GM12891 (cell line): Measurements from ENCODE around the gene KLHL40.

ENCODE experiments used
- PAX5 ChIP-seq: IDR thresholded peaks from 2 replicates; pipeline ENCODE4 v1.6.1; 2011; ENCODE audit warnings: low read length, moderate library complexity, mild to moderate bottlenecking; ENCODE audit not compliant: insufficient read depth, severe bottlenecking
- POLR2A ChIP-seq: IDR thresholded peaks from 2 replicates; pipeline ENCODE4 v1.6.1; 2011; ENCODE audit warnings: low read depth, low read length, control low read depth
- POLR2AphosphoS5 ChIP-seq: IDR thresholded peaks from 2 replicates; pipeline ENCODE4 v1.6.1; 2011; ENCODE audit warnings: low read depth, low read length, control low read depth
- POU2F2 ChIP-seq: IDR thresholded peaks from 2 replicates; pipeline ENCODE4 v1.6.1; 2011; ENCODE audit warnings: low read depth, mild to moderate bottlenecking, control low read depth, low read length, moderate library complexity
- SPI1 ChIP-seq: IDR thresholded peaks from 2 replicates; pipeline ENCODE4 v1.6.1; 2011; ENCODE audit warnings: low read depth, low read length, control low read depth
- TAF1 ChIP-seq: IDR thresholded peaks from 2 replicates; pipeline ENCODE4 v1.6.1; 2011; ENCODE audit warnings: low read depth, low read length, control low read depth

- no peak for TF ChIP-seq POLR2AphosphoS5
- TF ChIP-seq POLR2A = no peak
- no peak for TF ChIP-seq TAF1
- TF ChIP-seq SPI1 = no peak
- no peak for TF ChIP-seq PAX5
- TF ChIP-seq POU2F2 = no peak
These were observed 50.3 kb downstream of the KLHL40 start for GRCh38 chr3:42735615-42736014.
